HG03439 (cell line): Measurements from ENCODE around the gene COL18A1.
A peak's percentile ranks its signal among the peaks of the same experiment; 100 is the strongest.
"Not testable (repeated sequence)": the region's sequence is repeated elsewhere in the genome, so short reads cannot be mapped to it uniquely, and the experiment has no call there.

Experiments
- ATAC-seq: cut with Tn5 transposase; IDR thresholded peaks from one replicate; pipeline ENCODE4 v1.9.1; 2021; ENCODE audit warnings: mild to moderate bottlenecking, moderate library complexity; ENCODE audit not compliant: unreplicated experiment

Gene COL18A1

DNA sequence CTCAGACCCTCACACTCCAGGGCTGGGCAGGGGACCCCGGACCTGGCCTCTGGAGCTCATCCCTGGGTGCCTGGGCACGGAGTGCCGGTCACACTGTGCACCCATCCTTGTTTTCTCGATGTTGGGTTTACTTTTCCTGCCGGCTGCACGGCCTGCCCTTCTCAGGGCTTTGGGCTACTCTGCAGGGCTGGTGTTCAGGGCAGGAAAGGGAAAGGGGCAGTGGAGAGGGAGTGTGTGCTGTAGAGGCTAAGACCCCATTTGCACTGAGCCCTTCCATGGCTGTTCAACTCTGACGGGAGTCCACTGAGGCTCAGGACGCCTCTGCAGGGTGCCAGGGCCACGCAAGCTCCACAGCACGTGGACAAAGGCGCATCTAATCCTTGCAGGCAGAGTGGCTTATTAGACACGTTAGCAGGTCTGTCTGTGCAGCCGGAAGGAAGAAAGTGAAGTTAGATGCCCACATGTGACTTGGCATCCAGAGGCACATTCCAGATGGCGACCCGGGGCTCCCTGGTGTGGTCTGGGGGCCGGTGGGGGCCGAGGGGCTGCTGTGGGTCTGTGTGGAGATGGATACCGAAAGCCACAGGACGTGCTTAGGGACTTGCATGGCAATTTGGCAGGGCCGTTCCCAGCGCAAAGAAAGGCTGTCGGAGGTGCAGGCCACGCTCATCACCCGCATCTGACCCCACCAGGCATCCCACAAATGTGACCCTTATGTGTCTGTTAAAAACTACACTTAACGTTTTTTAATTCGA, 33.6 kb downstream of the COL18A1 start:
- ATAC-seq = no peak

DNA sequence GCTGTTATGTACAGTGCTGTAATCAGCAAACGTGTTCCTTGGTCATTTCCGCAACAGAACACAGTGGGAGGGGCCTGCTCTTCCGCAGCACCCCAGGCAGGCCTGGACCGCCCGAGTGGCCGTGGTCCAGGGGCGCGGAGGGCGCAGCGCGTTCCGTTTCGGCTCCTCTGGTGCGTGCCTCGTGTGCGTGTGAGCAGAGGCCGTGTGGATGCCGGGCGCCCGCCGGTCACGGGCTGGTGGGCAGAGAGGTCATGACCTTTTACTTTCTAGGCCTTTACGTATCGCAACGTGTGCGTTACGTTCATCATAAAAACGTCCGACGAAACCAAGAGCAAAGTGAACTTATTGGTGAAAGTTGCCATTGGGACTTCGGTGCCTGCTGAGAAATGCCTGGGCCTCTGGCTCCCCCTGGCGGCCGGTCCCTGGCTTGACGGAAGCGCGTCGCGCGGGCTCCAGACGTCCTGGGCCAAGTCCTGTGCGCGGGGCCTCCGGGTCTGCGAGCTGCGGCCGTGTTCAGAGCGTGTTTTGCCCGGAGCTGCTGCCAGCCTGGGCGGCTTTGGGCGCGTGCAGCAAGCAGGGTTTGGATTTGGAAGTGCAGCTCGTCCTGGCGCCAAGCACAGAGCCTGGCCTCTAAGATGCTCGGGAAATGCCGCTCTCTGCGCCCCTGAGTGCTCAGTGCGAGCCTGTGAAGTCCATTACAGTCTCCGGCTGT, 34.4 kb downstream of the COL18A1 start:
- ATAC-seq = peak; percentile 62

DNA sequence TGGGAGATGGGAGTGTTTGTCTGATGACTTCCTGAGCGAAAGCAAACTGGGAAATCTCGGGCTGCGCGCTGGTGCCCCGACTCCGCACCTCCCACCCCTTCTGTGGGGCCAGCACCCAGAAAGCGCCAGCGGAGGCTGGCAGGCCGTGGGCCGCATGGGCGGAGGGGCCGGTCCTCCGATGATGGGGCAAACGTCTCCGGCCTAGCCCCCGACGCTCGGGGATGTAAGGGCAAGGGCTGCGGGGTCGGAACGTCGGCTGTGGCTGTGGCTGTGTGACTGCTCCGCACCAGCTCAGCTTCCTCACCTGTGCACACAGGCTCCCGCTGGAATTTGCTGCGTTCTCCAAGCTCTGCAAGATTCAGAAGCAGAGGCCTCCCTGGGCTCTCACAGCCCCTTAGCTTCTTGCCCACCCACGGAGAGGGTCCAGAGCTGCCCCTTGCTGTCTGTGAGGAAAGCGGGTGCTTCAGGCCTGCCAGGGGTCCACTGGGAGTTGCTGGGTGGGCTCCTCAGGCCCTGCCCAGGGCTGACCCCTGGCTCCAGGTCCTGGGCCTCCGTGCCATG, 35.0 kb downstream of the COL18A1 start:
- ATAC-seq = no peak

DNA sequence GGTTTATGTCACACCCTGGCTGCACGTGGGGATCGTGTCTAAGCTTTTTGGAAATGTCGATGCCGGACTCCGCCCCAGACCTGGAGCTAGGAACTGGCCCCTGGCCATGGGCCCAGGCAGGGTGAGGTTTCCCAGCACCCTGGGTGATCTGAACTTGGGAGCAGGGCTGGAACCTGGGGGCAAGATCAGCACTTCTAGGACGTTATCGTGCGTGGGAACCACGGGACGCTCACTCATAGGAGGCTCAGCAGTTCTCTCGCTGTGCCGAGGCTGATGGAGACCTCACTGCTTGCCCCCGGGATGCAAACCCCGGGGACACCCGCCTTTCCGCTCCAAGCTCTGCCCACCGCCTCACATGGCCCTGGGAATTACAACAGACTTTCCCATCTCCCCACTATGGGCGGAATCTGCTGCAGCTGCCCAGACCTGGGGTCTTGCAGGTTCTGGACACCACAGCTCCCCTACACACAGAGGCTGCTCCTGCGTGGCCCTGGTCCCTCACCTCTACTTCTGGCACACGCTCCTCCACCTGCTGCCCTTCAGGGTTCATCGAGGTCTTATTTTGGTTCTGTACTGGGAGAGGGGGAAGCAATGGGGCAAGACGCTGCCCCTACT, 35.9 kb downstream of the COL18A1 start:
- ATAC-seq = no peak

DNA sequence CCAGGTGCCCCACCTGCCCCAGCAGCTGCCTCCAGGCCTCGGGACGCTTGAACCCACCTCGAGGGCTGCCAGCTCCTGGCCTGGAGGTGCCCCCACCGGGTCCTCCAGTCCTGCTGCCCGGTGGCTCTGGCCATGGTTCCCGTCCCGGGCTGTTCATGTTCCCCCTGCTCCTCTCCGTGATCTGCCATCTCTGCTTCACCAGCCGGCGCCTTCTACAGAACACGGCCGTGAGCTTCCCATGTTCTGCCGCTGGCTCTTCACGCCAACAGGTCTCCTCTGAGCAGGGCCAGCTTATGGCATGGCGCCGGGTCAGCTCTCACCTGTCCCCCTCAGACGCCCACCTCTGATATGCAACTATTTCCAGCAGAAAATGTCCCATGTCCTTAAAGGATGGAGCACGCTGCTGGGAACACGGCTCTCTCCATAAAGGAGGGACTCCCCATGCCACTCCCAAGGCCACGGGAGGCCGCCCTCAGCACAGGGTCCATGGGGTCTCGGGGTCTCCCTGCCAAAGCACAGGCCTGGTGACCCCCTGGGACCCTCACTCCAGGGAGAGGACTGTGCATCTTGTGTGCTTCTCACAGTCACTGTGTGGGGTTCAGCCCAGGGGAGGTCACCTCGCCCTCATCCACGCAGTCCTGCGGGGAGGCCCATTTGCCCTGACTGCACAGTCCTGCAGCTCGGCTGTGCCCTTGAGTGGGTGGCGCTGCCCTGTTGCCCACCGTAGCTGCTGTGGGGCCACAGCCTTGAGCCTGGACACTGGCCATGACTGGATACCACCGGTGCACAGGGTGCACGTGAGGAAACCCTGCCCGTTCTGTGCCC, 36.7 kb downstream of the COL18A1 start:
- ATAC-seq = no peak

DNA sequence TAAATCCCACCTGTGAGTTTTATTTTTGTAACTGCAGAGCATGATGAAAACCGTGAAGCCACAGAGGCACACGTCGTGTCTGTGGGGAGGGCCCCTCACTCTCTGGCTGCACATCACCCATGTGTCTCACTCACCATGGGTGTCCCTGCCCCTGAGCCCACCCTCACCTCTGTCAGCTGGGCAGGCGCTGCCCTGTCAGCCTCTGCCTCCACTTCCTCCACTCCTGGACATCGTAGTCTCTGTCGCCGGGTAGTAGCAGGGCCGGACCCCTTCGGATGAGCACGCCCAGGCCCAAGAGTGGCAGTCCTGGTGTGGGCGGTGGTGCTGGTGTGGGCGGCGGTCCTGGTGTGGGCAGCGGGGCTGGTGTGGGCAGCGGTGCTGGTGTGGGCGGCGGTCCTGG, 37.3 kb downstream of the COL18A1 start:
- ATAC-seq = no peak

DNA sequence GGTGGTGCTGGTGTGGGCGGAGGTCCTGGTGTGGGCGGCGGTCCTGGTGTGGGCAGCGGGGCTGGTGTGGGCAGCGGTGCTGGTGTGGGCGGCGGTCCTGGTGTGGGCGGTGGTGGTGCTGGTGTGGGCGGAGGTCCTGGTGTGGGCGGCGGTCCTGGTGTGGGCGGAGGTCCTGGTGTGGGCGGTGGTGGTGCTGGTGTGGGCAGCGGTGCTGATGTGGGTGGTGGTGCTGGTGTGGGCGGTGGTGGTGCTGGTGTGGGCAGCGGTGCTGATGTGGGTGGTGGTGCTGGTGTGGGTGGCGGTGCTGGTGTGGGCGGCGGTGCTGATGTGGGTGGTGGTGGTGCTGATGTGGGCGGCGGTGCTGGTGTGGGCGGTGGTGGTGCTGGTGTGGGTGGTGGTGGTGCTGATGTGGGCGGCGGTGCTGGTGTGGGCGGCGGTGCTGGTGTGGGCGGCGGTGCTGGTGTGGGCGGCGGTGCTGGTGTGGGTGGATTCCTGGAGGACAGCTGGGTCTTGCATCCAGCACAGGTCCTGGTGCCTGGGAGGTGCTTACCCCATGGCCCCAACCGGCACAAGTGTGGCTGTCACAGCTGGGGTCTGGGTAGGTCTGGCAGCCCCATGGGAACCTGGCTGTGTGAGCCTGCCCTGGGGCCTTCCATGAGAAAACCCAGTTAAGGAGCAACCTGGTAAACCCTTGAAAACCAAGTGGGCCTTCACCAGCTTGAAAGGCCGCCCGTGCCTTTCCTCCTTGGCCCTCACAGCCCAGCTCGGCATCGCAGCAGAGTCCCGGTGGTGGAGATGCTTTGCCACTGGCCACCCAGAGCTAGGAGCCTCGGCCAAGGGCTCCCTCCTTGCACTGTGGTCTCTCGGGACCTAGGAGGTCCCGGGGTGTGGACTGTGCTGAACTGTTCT, 38.0 kb downstream of the COL18A1 start:
- ATAC-seq = not testable (repeated sequence)

DNA sequence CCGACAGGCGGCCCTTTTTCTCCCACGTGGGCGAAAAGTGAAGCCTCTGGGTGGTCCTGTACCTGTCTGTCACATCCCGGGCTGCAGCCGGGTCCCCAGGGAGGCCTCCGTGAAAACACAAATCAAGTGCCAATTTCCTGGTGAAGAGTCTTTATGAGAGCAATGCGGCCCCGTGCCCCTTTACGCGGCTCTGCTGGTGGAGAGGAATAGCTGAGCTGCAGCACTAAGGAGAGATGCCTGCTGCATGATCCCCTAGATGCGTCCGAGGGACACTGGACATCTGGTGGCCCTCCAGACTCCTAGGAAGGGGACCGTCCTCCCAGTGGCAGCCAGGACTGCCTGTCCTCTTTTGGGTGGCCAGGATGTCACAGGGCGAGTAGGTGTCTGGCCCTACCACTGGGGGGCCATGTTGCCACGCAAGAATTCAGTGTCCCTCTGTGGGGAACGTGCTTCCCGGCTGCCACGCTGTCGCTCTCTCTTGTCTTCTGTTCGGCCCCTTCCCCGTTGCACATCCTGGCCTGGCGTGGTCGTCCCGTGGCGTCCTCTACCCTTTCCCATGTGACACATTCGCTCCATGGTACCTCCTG, 38.7 kb downstream of the COL18A1 start:
- ATAC-seq = no peak

DNA sequence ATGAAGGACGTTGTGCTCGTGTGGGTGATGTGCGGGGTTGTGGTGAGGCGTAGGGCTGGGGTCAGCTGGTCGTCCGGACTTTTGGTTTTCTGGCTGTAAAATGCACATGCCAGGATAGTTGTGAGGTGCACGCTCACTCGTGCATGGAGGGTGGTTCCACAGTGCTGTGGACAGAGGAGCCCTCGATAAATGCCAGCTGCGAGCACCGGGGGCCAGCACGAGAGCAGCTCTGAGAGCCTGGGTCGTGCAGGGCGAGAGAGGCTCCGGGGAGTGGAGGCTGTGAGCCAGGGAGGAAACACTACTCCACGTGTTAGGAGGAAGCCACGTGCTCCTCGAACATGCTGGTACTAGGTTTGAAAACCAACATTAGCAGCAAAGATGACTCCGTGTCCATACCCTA, 39.4 kb downstream of the COL18A1 start:
- ATAC-seq = no peak

DNA sequence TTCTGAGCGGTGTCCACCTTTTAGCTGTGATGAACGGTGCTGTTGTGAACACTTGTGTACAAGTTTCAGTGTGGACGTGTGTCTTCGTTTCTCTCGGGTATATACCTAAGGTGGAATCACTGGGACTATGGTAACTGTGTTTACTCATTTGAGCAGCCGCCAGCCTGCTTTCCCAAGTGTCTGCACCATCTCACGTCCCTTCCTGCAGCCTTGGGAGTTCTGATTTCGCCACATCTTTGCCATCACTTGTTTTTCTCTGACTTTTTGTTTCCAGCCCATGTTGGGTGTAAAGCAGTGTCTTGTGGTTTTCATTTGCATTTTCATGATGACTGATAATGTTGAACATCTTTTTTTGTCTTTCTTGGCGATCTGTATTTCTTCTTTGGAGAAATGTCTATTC, 40.4 kb downstream of the COL18A1 start:
- ATAC-seq = no peak

DNA sequence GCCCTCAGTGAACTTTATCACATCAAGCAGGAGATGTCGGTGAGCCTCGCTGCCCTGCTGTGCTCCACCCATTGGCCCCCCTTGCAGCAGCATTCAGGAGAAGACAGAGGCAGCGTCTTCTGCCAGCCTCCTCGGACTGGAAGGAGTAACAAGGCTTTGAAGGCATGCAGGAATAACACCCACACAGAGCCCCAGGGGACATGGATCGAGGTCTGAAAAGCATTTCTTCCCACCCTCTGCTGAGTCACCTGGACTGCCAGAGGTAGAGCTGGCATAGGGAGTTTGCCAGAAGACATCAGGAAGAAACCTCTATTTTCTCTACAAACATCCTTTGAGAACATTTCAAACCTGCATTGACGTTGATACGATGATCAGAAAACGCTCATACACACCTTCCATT, 42.9 kb downstream of the COL18A1 start:
- no peak for ATAC-seq

DNA sequence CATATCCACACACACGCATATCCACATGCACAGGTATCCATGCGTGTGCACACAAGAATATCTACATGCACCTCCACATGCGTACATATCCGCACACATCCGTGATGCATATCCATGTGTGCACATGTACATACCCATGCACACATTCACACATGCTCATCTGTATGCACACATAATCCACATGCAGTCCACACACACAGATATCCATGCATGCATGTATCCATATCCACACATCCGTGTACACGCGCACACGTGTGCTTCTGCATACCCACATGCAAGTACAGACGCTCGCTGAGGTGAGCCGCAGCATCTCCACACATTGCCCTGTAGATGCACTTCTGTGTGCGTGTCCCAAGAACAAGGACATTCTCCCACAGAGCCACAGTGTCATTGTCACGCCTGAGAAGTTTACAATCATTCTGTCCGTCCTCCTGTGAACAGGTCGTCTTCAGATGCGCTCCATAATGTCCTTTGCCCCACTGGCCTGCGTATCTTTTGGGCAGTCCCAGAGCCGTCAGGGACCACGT, 43.4 kb downstream of the COL18A1 start:
- no peak for ATAC-seq

DNA sequence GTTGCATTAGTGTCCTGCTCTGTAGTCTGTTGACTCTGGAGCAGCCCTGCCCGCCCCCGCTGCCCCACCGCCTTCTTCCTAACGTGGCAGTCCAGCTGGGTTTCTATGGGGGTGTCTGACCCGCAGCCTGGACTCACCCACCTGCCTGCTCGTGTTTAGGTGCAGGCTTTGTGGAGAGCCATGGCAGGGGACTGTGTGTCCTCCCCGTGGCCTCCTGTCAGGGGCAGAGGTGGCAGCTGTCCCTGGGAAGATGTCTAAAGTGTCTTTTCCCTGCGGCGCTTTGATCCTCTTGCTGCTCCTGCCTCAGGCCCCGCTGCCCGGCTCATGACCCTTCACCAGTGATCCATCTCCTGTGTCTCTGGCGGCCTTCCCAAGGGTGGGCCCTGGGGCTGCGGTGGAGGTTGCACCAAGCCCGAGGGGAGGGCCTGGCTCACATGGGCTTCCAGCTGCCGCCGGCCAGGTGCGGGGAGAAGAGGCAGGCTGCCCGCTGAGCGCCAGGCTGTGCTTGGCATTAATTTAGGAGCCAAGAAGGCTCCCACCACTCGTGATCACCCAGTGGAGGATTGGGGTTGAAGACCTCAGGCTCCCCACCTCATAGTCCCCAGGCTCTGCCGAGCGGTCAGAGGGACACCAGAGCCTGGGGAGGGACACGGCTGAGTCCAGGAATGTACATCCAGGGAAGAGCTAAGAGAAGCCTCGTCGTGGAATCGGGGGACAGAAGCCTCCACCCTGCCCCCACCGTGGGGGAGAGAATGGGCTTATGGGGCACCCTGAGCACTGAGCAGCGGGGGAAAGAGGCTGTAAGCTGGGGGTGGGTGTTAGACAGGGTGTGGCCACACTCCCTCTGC, 44.1 kb downstream of the COL18A1 start:
- no peak for ATAC-seq

DNA sequence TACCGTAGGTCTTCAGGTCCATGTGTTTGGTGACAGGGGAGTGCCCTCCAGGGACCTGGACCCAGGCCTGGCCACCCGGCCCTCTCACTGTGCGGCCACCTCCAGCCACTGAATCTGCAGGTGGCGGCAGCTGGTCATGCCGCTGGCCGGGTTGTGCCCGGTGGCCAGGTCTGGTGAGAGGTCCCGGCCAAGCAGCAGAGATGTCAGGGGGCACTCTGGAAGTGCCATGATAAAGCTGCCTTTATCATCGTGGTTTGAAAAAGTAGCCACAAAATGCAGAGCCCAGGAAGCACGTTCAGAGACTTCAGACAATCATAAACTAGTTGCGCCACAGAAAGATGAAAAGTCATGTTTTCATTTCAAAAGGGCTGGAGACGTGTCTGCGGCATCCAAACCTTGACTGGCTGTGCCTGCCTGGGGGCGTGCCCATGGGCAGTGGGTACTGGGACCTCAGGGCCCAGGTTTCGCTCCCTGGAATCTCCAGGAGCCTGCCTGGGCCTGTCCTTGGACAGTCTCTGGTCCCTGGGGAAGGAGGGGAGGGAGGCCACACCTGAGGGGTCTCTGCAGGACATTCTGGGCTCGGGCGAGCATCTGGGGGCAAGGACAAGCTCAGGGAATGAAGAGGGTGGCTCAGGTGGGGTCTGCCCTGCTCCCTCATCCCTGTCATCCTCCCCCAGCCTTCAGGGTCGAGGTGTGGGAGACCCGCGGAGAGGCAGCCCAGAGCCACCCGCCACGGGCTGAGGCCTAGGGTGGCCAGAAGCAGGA, 44.9 kb downstream of the COL18A1 start:
- no peak for ATAC-seq

DNA sequence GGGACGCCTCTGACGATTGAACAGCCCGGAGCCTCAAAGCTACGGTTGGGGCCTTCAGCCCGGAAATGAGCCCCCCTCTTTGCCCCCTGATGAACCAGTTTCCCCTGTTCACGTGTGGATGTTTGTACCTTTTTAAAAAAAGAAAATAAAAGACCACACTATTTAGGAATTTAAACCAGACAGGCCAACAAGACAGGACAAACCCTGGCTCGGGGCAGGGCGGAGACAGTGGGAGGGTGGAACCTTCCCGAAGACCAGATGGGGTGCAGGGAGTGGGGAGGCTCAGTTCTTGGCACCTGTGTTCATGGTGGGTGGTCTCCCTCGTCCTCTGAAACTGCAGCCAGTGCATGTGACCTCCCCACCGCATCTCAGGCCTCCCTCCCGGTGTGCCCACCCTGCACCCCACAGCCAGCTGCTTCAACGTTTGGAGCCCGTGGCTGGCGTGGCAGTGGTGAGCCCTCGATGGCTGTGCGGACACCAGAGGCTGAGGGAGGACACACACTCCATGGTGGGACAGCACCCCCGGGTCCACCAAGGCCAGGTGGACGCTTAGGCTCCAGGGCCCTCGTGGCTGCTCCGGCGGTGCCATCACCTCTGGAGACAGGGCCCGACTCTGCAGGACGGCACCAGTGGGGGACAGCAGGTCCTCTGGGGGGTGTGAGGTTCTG, 45.6 kb downstream of the COL18A1 start:
- ATAC-seq = no peak

DNA sequence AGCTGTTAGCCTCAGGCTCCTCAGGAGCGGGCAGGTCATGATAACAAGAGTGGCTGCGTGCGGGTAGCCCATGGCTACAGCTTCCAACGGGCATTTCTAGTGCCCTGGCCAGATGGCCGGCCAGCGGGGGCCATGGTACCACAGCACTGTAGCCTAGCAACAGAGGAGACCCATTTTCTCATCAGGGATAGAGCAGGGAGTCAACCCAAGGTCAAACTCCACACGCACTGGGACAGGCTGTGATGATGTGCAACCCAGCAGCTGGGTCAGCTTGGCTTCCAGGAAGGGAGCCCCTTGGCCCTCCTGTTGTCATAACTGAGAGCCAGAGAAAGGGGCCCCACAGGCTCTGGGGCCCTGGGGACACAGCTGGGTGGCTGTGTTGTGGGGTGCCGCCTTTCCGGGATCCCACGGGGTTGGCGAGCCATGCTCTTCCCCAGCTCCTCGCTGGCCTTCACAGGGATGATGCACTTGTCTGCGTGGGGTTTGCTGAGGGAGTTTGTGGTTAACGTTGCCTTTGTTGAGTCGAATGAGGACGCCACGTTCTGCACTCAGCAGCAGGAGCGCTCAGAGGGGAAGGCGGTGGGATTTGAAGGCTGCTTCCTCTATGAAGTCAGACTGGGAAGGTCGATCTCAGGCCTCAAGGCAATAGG, 46.3 kb downstream of the COL18A1 start:
- no peak for ATAC-seq

DNA sequence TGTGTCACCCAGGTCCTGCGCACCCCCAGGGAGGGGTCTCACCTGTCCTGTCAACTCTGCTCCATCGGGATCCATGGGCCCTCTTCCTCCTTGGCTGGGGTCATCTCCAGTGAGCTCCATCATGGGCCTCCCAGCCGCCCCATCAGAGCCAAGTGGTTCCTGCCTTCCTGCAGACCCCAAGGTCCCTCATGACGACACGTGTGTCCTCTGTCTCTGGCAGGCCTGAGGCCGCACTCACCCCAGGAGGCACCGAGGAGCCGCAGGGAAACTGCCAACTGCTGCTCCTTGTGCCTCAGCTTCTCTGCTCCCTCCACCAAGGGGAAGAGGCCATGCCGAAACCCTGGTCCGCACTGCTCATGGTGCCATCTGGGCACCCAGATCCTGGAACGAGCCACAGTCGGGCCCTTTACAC, 46.8 kb downstream of the COL18A1 start:
- ATAC-seq = no peak
